Progenitor cell of endocrine pancreas (in vitro differentiated cells): Measurements from ENCODE around the gene ZNF292. TPM values are rescaled to one million over a fixed set of nuclear protein-coding genes. Genes with fewer than 3 reads are reported as not detected.

Experiments used
- DNase-seq: peaks from one replicate; pipeline ENCODE4 v3.0.0; 2021; ENCODE audit warnings: low spot score; ENCODE audit not compliant: unreplicated experiment
- H3K27ac Mint-ChIP-seq: 2 replicates; pipeline ENCODE4 v1.8.0; 2021; ENCODE audit warnings: mild to moderate bottlenecking, moderate library complexity, mixed read lengths
- H3K27me3 Mint-ChIP-seq: 2 replicates; pipeline ENCODE4 v1.8.0; 2021; ENCODE audit warnings: mixed read lengths
- H3K36me3 Mint-ChIP-seq: 2 replicates; pipeline ENCODE4 v1.8.0; 2022; ENCODE audit warnings: mixed read lengths; ENCODE audit not compliant: insufficient read depth
- H3K4me1 Mint-ChIP-seq: 2 replicates; pipeline ENCODE4 v1.8.0; 2021; ENCODE audit warnings: low read depth, mixed read lengths
- H3K4me3 Mint-ChIP-seq: 2 replicates; pipeline ENCODE4 v1.8.0; 2021; ENCODE audit warnings: low read depth, mild to moderate bottlenecking, moderate library complexity, mixed read lengths
- H3K9me3 Mint-ChIP-seq: 2 replicates; pipeline ENCODE4 v1.8.0; 2021; ENCODE audit warnings: low read depth, mixed read lengths
- total RNA-seq: library from RNA; stranded (reverse); gene quantifications from 2 replicates; pipeline ENCODE4 v1.2.1, GENCODE V29; 2021
- TF ChIP-seq, protein P1 (sequence below): fragments of 200-600 bp; sonication (generic); IDR thresholded peaks from one replicate; pipeline ENCODE4 v1.5.0; 2021; ENCODE audit warnings: antibody characterized with exemption, mild to moderate bottlenecking; ENCODE audit not compliant: unreplicated experiment

Gene ZNF292
- total RNA-seq, 1 donor from 2014 or later: 67.9 TPM

- Mint-ChIP-seq H3K4me1 (peaks cover 42% of the 10 kb centered on the region), H3K36me3 (peaks cover 4% of the 10 kb centered on the region), H3K4me3 (no peak overlapping the region), H3K27ac (peak overlapping the region; percentile 52), H3K27me3 (no peaks in the 10 kb centered on the region), H3K9me3 (no peaks in the 10 kb centered on the region)
- TF ChIP-seq, protein P1, sequence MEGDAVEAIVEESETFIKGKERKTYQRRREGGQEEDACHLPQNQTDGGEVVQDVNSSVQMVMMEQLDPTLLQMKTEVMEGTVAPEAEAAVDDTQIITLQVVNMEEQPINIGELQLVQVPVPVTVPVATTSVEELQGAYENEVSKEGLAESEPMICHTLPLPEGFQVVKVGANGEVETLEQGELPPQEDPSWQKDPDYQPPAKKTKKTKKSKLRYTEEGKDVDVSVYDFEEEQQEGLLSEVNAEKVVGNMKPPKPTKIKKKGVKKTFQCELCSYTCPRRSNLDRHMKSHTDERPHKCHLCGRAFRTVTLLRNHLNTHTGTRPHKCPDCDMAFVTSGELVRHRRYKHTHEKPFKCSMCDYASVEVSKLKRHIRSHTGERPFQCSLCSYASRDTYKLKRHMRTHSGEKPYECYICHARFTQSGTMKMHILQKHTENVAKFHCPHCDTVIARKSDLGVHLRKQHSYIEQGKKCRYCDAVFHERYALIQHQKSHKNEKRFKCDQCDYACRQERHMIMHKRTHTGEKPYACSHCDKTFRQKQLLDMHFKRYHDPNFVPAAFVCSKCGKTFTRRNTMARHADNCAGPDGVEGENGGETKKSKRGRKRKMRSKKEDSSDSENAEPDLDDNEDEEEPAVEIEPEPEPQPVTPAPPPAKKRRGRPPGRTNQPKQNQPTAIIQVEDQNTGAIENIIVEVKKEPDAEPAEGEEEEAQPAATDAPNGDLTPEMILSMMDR: no peak
- no peak for DNase-seq
Observed at GRCh38 chr6:87161299-87161698, 5.9 kb downstream of the ZNF292 start.

- H3K27ac Mint-ChIP-seq: peak overlapping the region; percentile 29
- TF ChIP-seq, protein P1: no peak
- no peak for DNase-seq
- H3K27me3 Mint-ChIP-seq: no peaks in the 10 kb centered on the region
- peaks cover 35% of the 10 kb centered on the region for H3K4me1 Mint-ChIP-seq
- no peak overlapping the region for H3K4me3 Mint-ChIP-seq
- H3K9me3 Mint-ChIP-seq: no peaks in the 10 kb centered on the region
- peaks cover 1% of the 10 kb centered on the region for H3K36me3 Mint-ChIP-seq
Observed at GRCh38 chr6:87164004-87164403, 8.6 kb downstream of the ZNF292 start.

DNA sequence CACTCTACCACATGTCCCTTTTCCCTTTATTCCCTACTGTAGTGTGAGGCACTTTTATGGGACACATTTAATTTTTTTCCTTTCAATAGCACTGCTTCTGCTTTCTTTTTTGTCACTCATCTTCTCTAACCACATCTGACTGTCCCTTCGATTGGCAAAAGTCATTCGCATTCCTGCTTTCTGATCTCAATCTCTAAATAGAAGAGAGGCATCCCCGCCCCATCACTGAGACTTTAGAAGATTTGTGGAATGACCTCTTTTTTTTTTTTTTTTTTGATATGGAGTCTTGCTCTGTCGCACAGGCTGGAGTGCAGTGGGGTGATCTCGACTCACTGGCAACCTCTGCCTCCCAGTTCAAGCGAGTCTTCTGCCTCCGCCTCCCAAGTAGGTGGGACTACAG, 9.1 kb downstream of the ZNF292 start:
- Mint-ChIP-seq H3K27me3 (no peaks in the 10 kb centered on the region), H3K4me3 (no peak overlapping the region), H3K9me3 (no peaks in the 10 kb centered on the region), H3K27ac (peak overlapping the region; percentile 73), H3K4me1 (peaks cover 35% of the 10 kb centered on the region), H3K36me3 (peaks cover 1% of the 10 kb centered on the region)
- TF ChIP-seq, protein P1: no peak
- DNase-seq: no peak

- TF ChIP-seq, protein P1: no peak
- H3K4me1 Mint-ChIP-seq: peaks cover 35% of the 10 kb centered on the region
- H3K9me3 Mint-ChIP-seq: no peaks in the 10 kb centered on the region
- no peak overlapping the region for H3K4me3 Mint-ChIP-seq
- DNase-seq: no peak
- no peaks in the 10 kb centered on the region for H3K27me3 Mint-ChIP-seq
- peak overlapping the region; percentile 60 for H3K27ac Mint-ChIP-seq
- H3K36me3 Mint-ChIP-seq: peaks cover 1% of the 10 kb centered on the region
Observed at GRCh38 chr6:87165185-87165584, 9.8 kb downstream of the ZNF292 start.

GRCh38 chr6:87171938-87172633, 16.7 kb downstream of the ZNF292 start:
- H3K4me1 Mint-ChIP-seq: peaks cover 39% of the 10 kb centered on the region
- no peaks in the 10 kb centered on the region for H3K9me3 Mint-ChIP-seq
- H3K27ac Mint-ChIP-seq: peak overlapping the region; percentile 57
- no peaks in the 10 kb centered on the region for H3K27me3 Mint-ChIP-seq
- no peak overlapping the region for H3K4me3 Mint-ChIP-seq
- TF ChIP-seq, protein P1: no peak
- H3K36me3 Mint-ChIP-seq: peaks cover 12% of the 10 kb centered on the region
- DNase-seq: no peak
